ENCODE measurements around the gene ATXN1.

ATXN1 gene

GRCh38 chr6:16782278-16782677 lies 21.0 kb upstream of the ATXN1 start:
- no peak for DNase-seq (ENCODE audit: low read depth, low spot score)
- no CpG with 5 or more reads among the region's 4 CpGs for WGBS (ENCODE audit: insufficient coverage, insufficient read length)
- Histone ChIP-seq H3K27me3 (ENCODE audit: control insufficient read depth, insufficient read depth, low read length) (no peaks in the 10 kb centered on the region), H3K4me3 (ENCODE audit: low read length) (no peak overlapping the region), H3K36me3 (ENCODE audit: control insufficient read depth, insufficient read depth, low read length) (no peaks in the 10 kb centered on the region), H3K9me3 (ENCODE audit: control insufficient read depth, insufficient read depth, low read length) (no peaks in the 10 kb centered on the region), H3K4me1 (ENCODE audit: control insufficient read depth, insufficient read depth, low read length) (no peaks in the 10 kb centered on the region), H3K27ac (ENCODE audit: low read length) (no peak overlapping the region)

- no CpG with 5 or more reads among the region's 8 CpGs for WGBS (ENCODE audit: insufficient coverage, insufficient read length)
- DNase-seq (ENCODE audit: low read depth, low spot score) = no peak
- Histone ChIP-seq H3K27me3 (ENCODE audit: control insufficient read depth, insufficient read depth, low read length) (no peaks in the 10 kb centered on the region), H3K36me3 (ENCODE audit: control insufficient read depth, insufficient read depth, low read length) (no peaks in the 10 kb centered on the region), H3K9me3 (ENCODE audit: control insufficient read depth, insufficient read depth, low read length) (no peaks in the 10 kb centered on the region), H3K4me3 (ENCODE audit: low read length) (no peak overlapping the region), H3K4me1 (ENCODE audit: control insufficient read depth, insufficient read depth, low read length) (no peaks in the 10 kb centered on the region), H3K27ac (ENCODE audit: low read length) (no peak overlapping the region)
Measured at GRCh38 chr6:16781348-16782169, 20.3 kb upstream of the ATXN1 start.

- Histone ChIP-seq H3K9me3 (ENCODE audit: control insufficient read depth, insufficient read depth, low read length) (no peaks in the 10 kb centered on the region), H3K4me3 (ENCODE audit: low read length) (no peak overlapping the region), H3K36me3 (ENCODE audit: control insufficient read depth, insufficient read depth, low read length) (no peaks in the 10 kb centered on the region), H3K4me1 (ENCODE audit: control insufficient read depth, insufficient read depth, low read length) (no peaks in the 10 kb centered on the region), H3K27me3 (ENCODE audit: control insufficient read depth, insufficient read depth, low read length) (no peaks in the 10 kb centered on the region), H3K27ac (ENCODE audit: low read length) (no peak overlapping the region)
- no CpG with 5 or more reads among the region's 5 CpGs for WGBS (ENCODE audit: insufficient coverage, insufficient read length)
- no peak for DNase-seq (ENCODE audit: low read depth, low spot score)
Measured at GRCh38 chr6:16778521-16778920, 17.3 kb upstream of the ATXN1 start.

- H3K9me3 ChIP-seq (ENCODE audit: control insufficient read depth, insufficient read depth, low read length) = no peaks in the 10 kb centered on the region
- no peaks in the 10 kb centered on the region for H3K36me3 ChIP-seq (ENCODE audit: control insufficient read depth, insufficient read depth, low read length)
- DNase-seq (ENCODE audit: low read depth, low spot score) = no peak
- no peaks in the 10 kb centered on the region for H3K4me1 ChIP-seq (ENCODE audit: control insufficient read depth, insufficient read depth, low read length)
- no CpG with 5 or more reads among the region's 5 CpGs for WGBS (ENCODE audit: insufficient coverage, insufficient read length)
- no peaks in the 10 kb centered on the region for H3K27me3 ChIP-seq (ENCODE audit: control insufficient read depth, insufficient read depth, low read length)
- H3K27ac ChIP-seq (ENCODE audit: low read length) = no peak overlapping the region
- no peak overlapping the region for H3K4me3 ChIP-seq (ENCODE audit: low read length)
Measured at GRCh38 chr6:16777794-16778193, 16.5 kb upstream of the ATXN1 start.

- H3K27ac ChIP-seq (ENCODE audit: low read length) = no peak overlapping the region
- H3K4me3 ChIP-seq (ENCODE audit: low read length) = no peak overlapping the region
- H3K4me1 ChIP-seq (ENCODE audit: control insufficient read depth, insufficient read depth, low read length) = no peaks in the 10 kb centered on the region
- no CpG with 5 or more reads among the region's 4 CpGs for WGBS (ENCODE audit: insufficient coverage, insufficient read length)
- no peaks in the 10 kb centered on the region for H3K9me3 ChIP-seq (ENCODE audit: control insufficient read depth, insufficient read depth, low read length)
- DNase-seq (ENCODE audit: low read depth, low spot score) = no peak
- no peaks in the 10 kb centered on the region for H3K36me3 ChIP-seq (ENCODE audit: control insufficient read depth, insufficient read depth, low read length)
- no peaks in the 10 kb centered on the region for H3K27me3 ChIP-seq (ENCODE audit: control insufficient read depth, insufficient read depth, low read length)
Measured at GRCh38 chr6:16776394-16777017, 15.2 kb upstream of the ATXN1 start.

- no peak for DNase-seq (ENCODE audit: low read depth, low spot score)
Measured at GRCh38 chr6:16774437-16774836, 13.2 kb upstream of the ATXN1 start.

GRCh38 chr6:16773362-16773761 lies 12.1 kb upstream of the ATXN1 start:
- H3K4me3 ChIP-seq (ENCODE audit: low read length) = no peak overlapping the region
- no CpG with 5 or more reads among the region's 2 CpGs for WGBS (ENCODE audit: insufficient coverage, insufficient read length)
- H3K9me3 ChIP-seq (ENCODE audit: control insufficient read depth, insufficient read depth, low read length) = no peaks in the 10 kb centered on the region
- no peaks in the 10 kb centered on the region for H3K27me3 ChIP-seq (ENCODE audit: control insufficient read depth, insufficient read depth, low read length)
- no peak for DNase-seq (ENCODE audit: low read depth, low spot score)
- no peaks in the 10 kb centered on the region for H3K36me3 ChIP-seq (ENCODE audit: control insufficient read depth, insufficient read depth, low read length)
- H3K27ac ChIP-seq (ENCODE audit: low read length) = no peak overlapping the region
- H3K4me1 ChIP-seq (ENCODE audit: control insufficient read depth, insufficient read depth, low read length) = no peaks in the 10 kb centered on the region

More at GRCh38 chr6:16774437-16774836, 13.2 kb upstream of the ATXN1 start:
- no peaks in the 10 kb centered on the region for H3K36me3 ChIP-seq (ENCODE audit: control insufficient read depth, insufficient read depth, low read length)
- H3K9me3 ChIP-seq (ENCODE audit: control insufficient read depth, insufficient read depth, low read length) = no peaks in the 10 kb centered on the region
- no peak overlapping the region for H3K4me3 ChIP-seq (ENCODE audit: low read length)
- no CpG with 5 or more reads among the region's 1 CpG for WGBS (ENCODE audit: insufficient coverage, insufficient read length)
- no peaks in the 10 kb centered on the region for H3K27me3 ChIP-seq (ENCODE audit: control insufficient read depth, insufficient read depth, low read length)
- no peak overlapping the region for H3K27ac ChIP-seq (ENCODE audit: low read length)
- no peaks in the 10 kb centered on the region for H3K4me1 ChIP-seq (ENCODE audit: control insufficient read depth, insufficient read depth, low read length)

GRCh38 chr6:16770701-16771569 lies 9.7 kb upstream of the ATXN1 start:
- no peak overlapping the region for H3K27ac ChIP-seq (ENCODE audit: low read length)
- no peaks in the 10 kb centered on the region for H3K36me3 ChIP-seq (ENCODE audit: control insufficient read depth, insufficient read depth, low read length)
- no peak for DNase-seq (ENCODE audit: low read depth, low spot score)
- no peaks in the 10 kb centered on the region for H3K27me3 ChIP-seq (ENCODE audit: control insufficient read depth, insufficient read depth, low read length)
- no peak overlapping the region for H3K4me3 ChIP-seq (ENCODE audit: low read length)
- no CpG with 5 or more reads among the region's 16 CpGs for WGBS (ENCODE audit: insufficient coverage, insufficient read length)
- no peaks in the 10 kb centered on the region for H3K9me3 ChIP-seq (ENCODE audit: control insufficient read depth, insufficient read depth, low read length)
- no peaks in the 10 kb centered on the region for H3K4me1 ChIP-seq (ENCODE audit: control insufficient read depth, insufficient read depth, low read length)

- Histone ChIP-seq H3K4me3 (ENCODE audit: low read length) (no peak overlapping the region), H3K27me3 (ENCODE audit: control insufficient read depth, insufficient read depth, low read length) (no peaks in the 10 kb centered on the region), H3K4me1 (ENCODE audit: control insufficient read depth, insufficient read depth, low read length) (no peaks in the 10 kb centered on the region), H3K36me3 (ENCODE audit: control insufficient read depth, insufficient read depth, low read length) (no peaks in the 10 kb centered on the region), H3K9me3 (ENCODE audit: control insufficient read depth, insufficient read depth, low read length) (no peaks in the 10 kb centered on the region), H3K27ac (ENCODE audit: low read length) (no peak overlapping the region)
- DNase-seq (ENCODE audit: low read depth, low spot score) = no peak
- no CpG with 5 or more reads among the region's 5 CpGs for WGBS (ENCODE audit: insufficient coverage, insufficient read length)
Measured at GRCh38 chr6:16769986-16770376, 8.7 kb upstream of the ATXN1 start.

GRCh38 chr6:16769131-16769985 lies 8.1 kb upstream of the ATXN1 start:
- no peak overlapping the region for H3K27ac ChIP-seq (ENCODE audit: low read length)
- H3K36me3 ChIP-seq (ENCODE audit: control insufficient read depth, insufficient read depth, low read length) = no peaks in the 10 kb centered on the region
- no peaks in the 10 kb centered on the region for H3K27me3 ChIP-seq (ENCODE audit: control insufficient read depth, insufficient read depth, low read length)
- no peak for DNase-seq (ENCODE audit: low read depth, low spot score)
- H3K4me1 ChIP-seq (ENCODE audit: control insufficient read depth, insufficient read depth, low read length) = no peaks in the 10 kb centered on the region
- H3K4me3 ChIP-seq (ENCODE audit: low read length) = no peak overlapping the region
- H3K9me3 ChIP-seq (ENCODE audit: control insufficient read depth, insufficient read depth, low read length) = no peaks in the 10 kb centered on the region
- WGBS (ENCODE audit: insufficient coverage, insufficient read length) = no CpG with 5 or more reads among the region's 8 CpGs
